Naive B cell (primary cell): ENCODE measurements around the gene BIVM. TPM values are rescaled to one million over a fixed set of nuclear protein-coding genes. Genes with fewer than 3 reads are reported as not detected.

Source experiments
- ATAC-seq, 2 donors: fragments of 150-1000 bp; cut with Tn5 transposase; 2 replicates each; pipeline ENCODE4 v1.10.0; 2021; ENCODE audit warnings: low read depth in 2 of 2, mild to moderate bottlenecking in 2 of 2, moderate library complexity in 2 of 2
- DNase-seq: peaks from one replicate; pipeline ENCODE4 v3.0.0; 2022
- H3K27ac Mint-ChIP-seq, 6 donors: one replicate each; pipeline ENCODE4 v1.8.0; 2020 to 2022; ENCODE audit warnings: mild to moderate bottlenecking in 6 of 6, mixed read lengths in 6 of 6, moderate library complexity in 5 of 6, inconsistent platforms in 2 of 6
- H3K27me3 Mint-ChIP-seq, 3 donors: one replicate each; pipeline ENCODE4 v1.8.0; 2021 to 2022; ENCODE audit warnings: mixed read lengths in 3 of 3, mild to moderate bottlenecking in 1 of 3
- H3K36me3 Mint-ChIP-seq, 2 donors: one replicate each; pipeline ENCODE4 v1.8.0; 2020 to 2022; ENCODE audit warnings: mixed read lengths in 2 of 2, inconsistent platforms in 1 of 2, mild to moderate bottlenecking in 1 of 2
- H3K4me1 Mint-ChIP-seq, 3 donors: one replicate each; pipeline ENCODE4 v1.8.0; 2020 to 2022; ENCODE audit warnings: mixed read lengths in 3 of 3, inconsistent platforms in 1 of 3, mild to moderate bottlenecking in 1 of 3, moderate library complexity in 1 of 3
- H3K4me3 Mint-ChIP-seq, 8 donors: one replicate each; pipeline ENCODE4 v1.8.0; 2020 to 2022; ENCODE audit warnings: mild to moderate bottlenecking in 8 of 8, mixed read lengths in 8 of 8, moderate library complexity in 8 of 8, inconsistent platforms in 2 of 8
- H3K9me3 Mint-ChIP-seq, 7 donors: one replicate each; pipeline ENCODE4 v1.8.0; 2020 to 2022; ENCODE audit warnings: mixed read lengths in 7 of 7, mild to moderate bottlenecking in 5 of 7, inconsistent platforms in 2 of 7, moderate library complexity in 1 of 7
- polyA plus RNA-seq, 6 donors: library from polyadenylated mRNA; unstranded; fragments of 300-500 nt; fragmentation: Illumina TruSeq; gene quantifications; one replicate each; pipeline ENCODE4 v1.2.3, GENCODE V29; 2021; ENCODE audit warnings: low read depth in 6 of 6

The BIVM gene
- polyA plus RNA-seq, 6 donors from 2014 or later = 2.2 to 7.5 (median 3.4) TPM

- ATAC-seq (no peak), DNase-seq (no peak)
- no peaks in the 10 kb centered on the region for H3K27me3 Mint-ChIP-seq
- H3K9me3 Mint-ChIP-seq = no peaks in the 10 kb centered on the region
- peaks cover 11 to 20% (median 17%) of the 10 kb centered on the region in 3 donors for H3K4me1 Mint-ChIP-seq
- H3K4me3 Mint-ChIP-seq = no peak overlapping the region
- peak overlapping the region in 2 of 6 donors; percentile 45 to 53 for H3K27ac Mint-ChIP-seq
- H3K36me3 Mint-ChIP-seq = peaks cover 44 to 56% of the 10 kb centered on the region in 2 donors
Observed at GRCh38 chr13:102862624-102863210, 63.8 kb downstream of the BIVM start.

- no peak for ATAC-seq
- peaks cover 45 to 54% of the 10 kb centered on the region in 2 donors for H3K36me3 Mint-ChIP-seq
- no peaks in the 10 kb centered on the region for H3K27me3 Mint-ChIP-seq
- no peak for DNase-seq
- H3K4me3 Mint-ChIP-seq = no peak overlapping the region
- H3K9me3 Mint-ChIP-seq = no peaks in the 10 kb centered on the region
- peaks cover 11 to 20% (median 17%) of the 10 kb centered on the region in 3 donors for H3K4me1 Mint-ChIP-seq
- peak overlapping the region in 1 of 6 donors; percentile 64 for H3K27ac Mint-ChIP-seq
Observed at GRCh38 chr13:102863590-102863989, 64.7 kb downstream of the BIVM start.

GRCh38 chr13:102868366-102868936, 69.5 kb downstream of the BIVM start:
- no peak for ATAC-seq
- H3K9me3 Mint-ChIP-seq = no peaks in the 10 kb centered on the region
- no peak overlapping the region for H3K27ac Mint-ChIP-seq
- DNase-seq = no peak
- H3K27me3 Mint-ChIP-seq = no peaks in the 10 kb centered on the region
- peaks cover 18 to 27% (median 18%) of the 10 kb centered on the region in 3 donors for H3K4me1 Mint-ChIP-seq
- H3K36me3 Mint-ChIP-seq = peaks cover 35 to 36% of the 10 kb centered on the region in 2 donors
- no peak overlapping the region for H3K4me3 Mint-ChIP-seq

- Mint-ChIP-seq H3K4me3 (peak overlapping the region in 1 of 8 donors; percentile 10), H3K27ac (peak overlapping the region in 5 of 6 donors; percentile 20 to 92 (median 59)), H3K4me1 (peaks cover 7 to 16% (median 11%) of the 10 kb centered on the region in 3 donors), H3K9me3 (no peaks in the 10 kb centered on the region), H3K36me3 (peaks cover 31 to 34% of the 10 kb centered on the region in 2 donors), H3K27me3 (no peaks in the 10 kb centered on the region)
- DNase-seq = no peak
- ATAC-seq = no peak
Observed at GRCh38 chr13:102869948-102870676, 71.2 kb downstream of the BIVM start.

- ATAC-seq (peak; percentile 52 to 72), DNase-seq (peak; percentile 27)
- peaks cover 31 to 34% of the 10 kb centered on the region in 2 donors for H3K36me3 Mint-ChIP-seq
- no peaks in the 10 kb centered on the region for H3K9me3 Mint-ChIP-seq
- peak overlapping the region in 3 of 6 donors; percentile 59 to 92 (median 61) for H3K27ac Mint-ChIP-seq
- H3K4me3 Mint-ChIP-seq = no peak overlapping the region
- H3K4me1 Mint-ChIP-seq = peaks cover 7 to 9% (median 7%) of the 10 kb centered on the region in 3 donors
- H3K27me3 Mint-ChIP-seq = no peaks in the 10 kb centered on the region
Observed at GRCh38 chr13:102870677-102871415, 71.9 kb downstream of the BIVM start.

GRCh38 chr13:102872131-102872530, 73.2 kb downstream of the BIVM start:
- DNase-seq (no peak), ATAC-seq (no peak)
- Mint-ChIP-seq H3K36me3 (peaks cover 31 to 34% of the 10 kb centered on the region in 2 donors), H3K27me3 (no peaks in the 10 kb centered on the region), H3K4me3 (no peak overlapping the region), H3K9me3 (no peaks in the 10 kb centered on the region), H3K27ac (peak overlapping the region in 2 of 6 donors; percentile 19 to 37), H3K4me1 (peaks cover 7 to 9% (median 7%) of the 10 kb centered on the region in 3 donors)

GRCh38 chr13:102872531-102872930, 73.6 kb downstream of the BIVM start:
- H3K36me3 Mint-ChIP-seq = peaks cover 27 to 30% of the 10 kb centered on the region in 2 donors
- no peak for DNase-seq
- H3K4me1 Mint-ChIP-seq = peaks cover 6 to 9% (median 7%) of the 10 kb centered on the region in 3 donors
- no peak overlapping the region for H3K4me3 Mint-ChIP-seq
- no peaks in the 10 kb centered on the region for H3K9me3 Mint-ChIP-seq
- no peak for ATAC-seq
- H3K27ac Mint-ChIP-seq = peak overlapping the region in 3 of 6 donors; percentile 18 to 87 (median 37)
- H3K27me3 Mint-ChIP-seq = no peaks in the 10 kb centered on the region

GRCh38 chr13:102873653-102874052, 74.7 kb downstream of the BIVM start:
- DNase-seq (no peak), ATAC-seq (no peak)
- Mint-ChIP-seq H3K27ac (no peak overlapping the region), H3K36me3 (peaks cover 24 to 28% of the 10 kb centered on the region in 2 donors), H3K9me3 (no peaks in the 10 kb centered on the region), H3K4me1 (peaks cover 5 to 9% (median 7%) of the 10 kb centered on the region in 3 donors), H3K4me3 (no peak overlapping the region), H3K27me3 (no peaks in the 10 kb centered on the region)

GRCh38 chr13:102875256-102875655, 76.3 kb downstream of the BIVM start:
- H3K27ac Mint-ChIP-seq = peak overlapping the region in 3 of 6 donors; percentile 4 to 73 (median 29)

GRCh38 chr13:102877303-102877702, 78.4 kb downstream of the BIVM start:
- Mint-ChIP-seq H3K27me3 (no peaks in the 10 kb centered on the region), H3K9me3 (no peaks in the 10 kb centered on the region), H3K27ac (no peak overlapping the region), H3K36me3 (peaks cover 20 to 25% of the 10 kb centered on the region in 2 donors), H3K4me3 (no peak overlapping the region), H3K4me1 (no peaks in the 10 kb centered on the region)
- DNase-seq (no peak), ATAC-seq (no peak)

More at GRCh38 chr13:102875256-102875655, 76.3 kb downstream of the BIVM start:
- Mint-ChIP-seq H3K27me3 (no peaks in the 10 kb centered on the region), H3K36me3 (peaks cover 23 to 24% of the 10 kb centered on the region in 2 donors), H3K9me3 (no peaks in the 10 kb centered on the region), H3K4me3 (no peak overlapping the region), H3K4me1 (peaks cover 4 to 8% (median 5%) of the 10 kb centered on the region in 3 donors)
- DNase-seq (no peak), ATAC-seq (no peak)

GRCh38 chr13:102878481-102878880, 79.6 kb downstream of the BIVM start:
- H3K36me3 Mint-ChIP-seq = peaks cover 16 to 26% of the 10 kb centered on the region in 2 donors
- no peaks in the 10 kb centered on the region for H3K27me3 Mint-ChIP-seq
- ATAC-seq (no peak), DNase-seq (no peak)
- H3K9me3 Mint-ChIP-seq = no peaks in the 10 kb centered on the region
- no peak overlapping the region for H3K4me3 Mint-ChIP-seq
- no peak overlapping the region for H3K27ac Mint-ChIP-seq
- H3K4me1 Mint-ChIP-seq = no peaks in the 10 kb centered on the region

GRCh38 chr13:102879793-102880499, 81.0 kb downstream of the BIVM start:
- no peaks in the 10 kb centered on the region for H3K9me3 Mint-ChIP-seq
- peak overlapping the region in 1 of 6 donors; percentile 43 for H3K27ac Mint-ChIP-seq
- peaks cover 11 to 22% of the 10 kb centered on the region in 2 donors for H3K36me3 Mint-ChIP-seq

More at GRCh38 chr13:102879793-102880499, 81.0 kb downstream of the BIVM start:
- no peak overlapping the region for H3K4me3 Mint-ChIP-seq
- peaks cover 0 to 4% (median 0%) of the 10 kb centered on the region in 3 donors for H3K4me1 Mint-ChIP-seq
- H3K27me3 Mint-ChIP-seq = no peaks in the 10 kb centered on the region
- ATAC-seq (no peak), DNase-seq (no peak)
